Lung (tissue), 12 donors: ENCODE measurements around the gene TLCD4. TPM values are rescaled to one million over a fixed set of nuclear protein-coding genes. Genes with fewer than 3 reads are reported as not detected.

Source experiments
- ATAC-seq: fragments of 200-7000 bp; cut with Tn5 transposase; one replicate; pipeline ENCODE4 v1.9.1; 2020; ENCODE audit warnings: moderate number of reproducible peaks; ENCODE audit not compliant: insufficient read depth, low FRiP score
- DNase-seq, 3 donors: peaks; one replicate each; pipeline ENCODE4 v3.0.0-alpha.2; 2013 to 2017
- H3K27ac ChIP-seq, 2 donors: one replicate each; pipeline ENCODE4 v1.5.1; 2013; ENCODE audit warnings: mild to moderate bottlenecking in 2 of 2, moderate library complexity in 2 of 2, control low read depth in 1 of 2, inconsistent platforms in 1 of 2, low read depth in 1 of 2, low read length in 1 of 2
- H3K27me3 ChIP-seq, 3 donors: one replicate each; pipeline ENCODE4 v1.5.1; 2013; ENCODE audit warnings: low read length in 2 of 3; ENCODE audit not compliant: control insufficient read depth in 3 of 3, insufficient read depth in 3 of 3
- H3K36me3 ChIP-seq, 4 donors: one replicate each; pipeline ENCODE4 v1.5.1; 2013; ENCODE audit warnings: low read length in 4 of 4, mild to moderate bottlenecking in 1 of 4, moderate library complexity in 1 of 4; ENCODE audit not compliant: control insufficient read depth in 4 of 4, insufficient read depth in 4 of 4
- H3K4me1 ChIP-seq, 5 donors: one replicate each; pipeline ENCODE4 v1.5.1; 2013; ENCODE audit warnings: low read length in 5 of 5, mild to moderate bottlenecking in 2 of 5, moderate library complexity in 1 of 5; ENCODE audit not compliant: control insufficient read depth in 5 of 5, insufficient read depth in 5 of 5
- H3K4me3 ChIP-seq: one replicate; pipeline ENCODE4 v1.5.1; 2013; ENCODE audit warnings: mild to moderate bottlenecking, control low read depth, moderate library complexity
- H3K9ac ChIP-seq, 2 donors: one replicate each; pipeline ENCODE4 v1.5.1; 2013; ENCODE audit warnings: low read length in 2 of 2, control low read depth in 1 of 2; ENCODE audit not compliant: insufficient read depth in 1 of 2
- H3K9me3 ChIP-seq, 4 donors: one replicate each; pipeline ENCODE4 v1.5.1; 2013; ENCODE audit warnings: low read length in 3 of 4, mild to moderate bottlenecking in 1 of 4, moderate library complexity in 1 of 4; ENCODE audit not compliant: control insufficient read depth in 4 of 4, insufficient read depth in 3 of 4
- WGBS, 2 donors: extraction: QIAGEN DNeasy Blood & Tissue Kit; methylation state at CpG; one replicate each; pipeline ENCODE4 v1.1.7; 2013; 5-methylcytosine and 5-hydroxymethylcytosine counted together
- polyA plus RNA-seq, 2 donors: library from polyadenylated mRNA; stranded (reverse); fragments of 200-250 nt; gene quantifications; one replicate each; pipeline ENCODE4 v1.2.1, GENCODE V29; 2013
- total RNA-seq, 2 donors: library from RNA; depleted of rRNA in 1 of 2; stranded (reverse); fragments of >200 nt in 1 of 2; gene quantifications; one replicate each; pipeline ENCODE4 v1.2.1, GENCODE V29; 2014 to 2021
- TF ChIP-seq, protein P1 (sequence below): IDR thresholded peaks from 2 replicates; pipeline ENCODE4 v1.5.1; 2012; ENCODE audit warnings: mild to moderate bottlenecking; ENCODE audit errors: control extremely low read depth, extremely low read depth
- donor health status: control.
- donor health status: control.
- donor health status: Bipolar disorder and iron deficiency.
- donor health status: healthy.
- donor health status: DM: yes; HTN: yes; CAD: no.

The TLCD4 gene
- total and polyA plus RNA-seq, 4 donors = 1.5 to 18.7 (median 7.7) TPM

DNA sequence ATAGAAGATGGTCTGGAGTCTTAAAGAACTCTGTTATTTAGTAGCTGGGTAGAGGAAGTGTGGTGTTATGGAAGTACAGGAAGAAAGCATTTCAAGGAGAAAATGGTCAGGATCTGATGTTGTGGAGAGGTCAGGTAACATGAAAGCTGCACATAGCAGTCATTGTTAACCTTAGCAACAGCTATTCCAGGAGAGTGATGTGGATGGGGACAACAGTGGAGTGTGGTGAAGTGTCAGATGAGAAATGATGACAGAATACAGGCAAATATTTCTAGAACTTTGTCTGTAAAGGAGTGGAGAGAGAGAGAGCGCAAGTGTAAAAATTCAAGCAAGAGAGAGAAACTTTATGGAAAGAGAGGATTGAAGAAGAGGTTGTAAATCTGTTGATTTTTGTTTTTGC, 15.6 kb downstream of the TLCD4 start:
- Histone ChIP-seq H3K27me3 (no peaks in the 10 kb centered on the region), H3K36me3 (no peaks in the 10 kb centered on the region), H3K9ac (no peak overlapping the region), H3K9me3 (no peaks in the 10 kb centered on the region), H3K4me1 (peaks cover 0 to 8% (median 0%) of the 10 kb centered on the region in 5 donors), H3K4me3 (no peak overlapping the region), H3K27ac (no peak overlapping the region)
- no peak for DNase-seq
- 98 to 100% methylated on average over 1 of the region's 1 CpG for WGBS, 2 donors
- no peak for ATAC-seq
- TF ChIP-seq, protein P1, sequence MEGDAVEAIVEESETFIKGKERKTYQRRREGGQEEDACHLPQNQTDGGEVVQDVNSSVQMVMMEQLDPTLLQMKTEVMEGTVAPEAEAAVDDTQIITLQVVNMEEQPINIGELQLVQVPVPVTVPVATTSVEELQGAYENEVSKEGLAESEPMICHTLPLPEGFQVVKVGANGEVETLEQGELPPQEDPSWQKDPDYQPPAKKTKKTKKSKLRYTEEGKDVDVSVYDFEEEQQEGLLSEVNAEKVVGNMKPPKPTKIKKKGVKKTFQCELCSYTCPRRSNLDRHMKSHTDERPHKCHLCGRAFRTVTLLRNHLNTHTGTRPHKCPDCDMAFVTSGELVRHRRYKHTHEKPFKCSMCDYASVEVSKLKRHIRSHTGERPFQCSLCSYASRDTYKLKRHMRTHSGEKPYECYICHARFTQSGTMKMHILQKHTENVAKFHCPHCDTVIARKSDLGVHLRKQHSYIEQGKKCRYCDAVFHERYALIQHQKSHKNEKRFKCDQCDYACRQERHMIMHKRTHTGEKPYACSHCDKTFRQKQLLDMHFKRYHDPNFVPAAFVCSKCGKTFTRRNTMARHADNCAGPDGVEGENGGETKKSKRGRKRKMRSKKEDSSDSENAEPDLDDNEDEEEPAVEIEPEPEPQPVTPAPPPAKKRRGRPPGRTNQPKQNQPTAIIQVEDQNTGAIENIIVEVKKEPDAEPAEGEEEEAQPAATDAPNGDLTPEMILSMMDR = no peak

DNA sequence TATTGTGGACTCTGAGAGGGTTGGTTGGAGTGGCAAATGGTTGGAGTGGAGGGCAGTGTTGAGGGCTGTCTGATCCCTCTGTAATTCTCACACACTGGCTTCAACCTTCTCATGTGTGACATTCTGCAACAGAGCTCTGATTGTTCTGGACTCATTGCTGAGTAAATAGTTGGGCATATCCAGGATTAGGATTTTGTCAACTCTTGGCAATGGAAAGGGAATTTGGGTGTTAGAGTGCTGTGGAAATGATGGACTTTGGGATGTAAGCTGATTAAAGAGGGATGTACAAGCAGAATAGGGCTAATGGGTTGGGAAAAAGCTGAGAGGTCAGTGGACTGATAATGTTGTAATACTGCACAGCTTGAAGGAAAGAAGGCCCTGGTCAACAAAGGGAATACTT, 16.5 kb downstream of the TLCD4 start:
- Histone ChIP-seq H3K4me3 (no peak overlapping the region), H3K9me3 (no peaks in the 10 kb centered on the region), H3K4me1 (peaks cover 0 to 8% (median 0%) of the 10 kb centered on the region in 5 donors), H3K9ac (no peak overlapping the region), H3K27me3 (no peaks in the 10 kb centered on the region), H3K36me3 (no peaks in the 10 kb centered on the region), H3K27ac (no peak overlapping the region)
- ATAC-seq = no peak
- DNase-seq = no peak
- TF ChIP-seq, protein P1 = no peak

DNA sequence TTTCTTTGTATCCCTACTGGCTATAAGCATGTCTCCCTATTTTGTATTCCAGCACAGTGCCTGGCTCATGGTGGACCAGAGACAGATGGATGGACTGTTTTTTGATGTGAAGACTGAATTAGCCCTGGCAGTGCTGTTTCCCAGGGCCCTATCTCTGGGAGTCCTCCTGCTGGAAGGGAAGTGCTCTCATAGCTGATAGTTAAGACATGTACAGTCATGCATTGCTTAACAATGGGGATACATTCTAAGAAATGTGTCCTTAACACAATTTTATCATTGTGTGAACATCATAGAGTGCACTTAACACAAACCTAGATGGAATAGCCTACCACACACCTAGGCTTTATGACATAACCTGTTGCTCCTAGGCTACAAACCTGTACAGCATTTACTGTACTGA, 21.1 kb downstream of the TLCD4 start:
- DNase-seq = no peak
- no peak for ATAC-seq

DNA sequence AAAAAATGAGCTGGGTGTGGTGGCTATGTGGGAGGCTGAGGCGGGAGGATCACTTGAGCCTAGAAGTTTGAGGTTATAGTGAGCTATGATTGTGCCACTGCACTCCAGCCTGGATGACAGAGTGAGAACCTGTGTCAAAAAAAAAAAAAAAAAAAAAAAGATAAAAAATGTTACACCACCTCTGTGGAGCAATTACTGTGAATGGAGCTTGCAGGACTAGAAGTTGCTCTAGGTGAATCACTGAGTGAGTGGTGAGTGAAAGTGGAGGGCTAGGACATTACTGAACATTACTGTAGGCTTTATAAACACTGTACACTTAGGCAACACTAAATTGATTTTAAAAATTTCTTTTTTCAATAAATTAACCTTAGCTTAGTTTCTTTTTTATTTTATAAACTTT, 21.9 kb downstream of the TLCD4 start:
- no peak overlapping the region for H3K27ac ChIP-seq
- ATAC-seq (no peak), DNase-seq (no peak)
- TF ChIP-seq, protein P1 = no peak
- H3K36me3 ChIP-seq = no peaks in the 10 kb centered on the region
- no peak overlapping the region for H3K9ac ChIP-seq
- H3K9me3 ChIP-seq = no peaks in the 10 kb centered on the region
- 89 to 93% methylated on average over 1 of the region's 1 CpG for WGBS, 2 donors
- H3K4me3 ChIP-seq = no peak overlapping the region
- no peaks in the 10 kb centered on the region for H3K4me1 ChIP-seq
- H3K27me3 ChIP-seq = no peaks in the 10 kb centered on the region

More for the DNA sequence above, 21.1 kb downstream of the TLCD4 start:
- Histone ChIP-seq H3K27ac (no peak overlapping the region), H3K27me3 (no peaks in the 10 kb centered on the region), H3K9ac (no peak overlapping the region), H3K9me3 (no peaks in the 10 kb centered on the region), H3K36me3 (no peaks in the 10 kb centered on the region), H3K4me3 (no peak overlapping the region), H3K4me1 (peaks cover 0 to 6% (median 0%) of the 10 kb centered on the region in 5 donors)
- TF ChIP-seq, protein P1 = no peak
